Left ventricle myocardium inferior (tissue), 1 donor: ENCODE data around the gene SRSF2. TPM values are rescaled to one million over a fixed set of nuclear protein-coding genes. Genes with fewer than 3 reads are reported as not detected.

ENCODE experiments used
- DNase-seq: peaks from one replicate; pipeline ENCODE4 v3.0.0-alpha.2; 2020
- H3K27ac ChIP-seq: fragments of 200-600 bp; replicated peaks from 2 replicates; pipeline ENCODE4 v1.8.0; 2021
- H3K27me3 ChIP-seq: fragments of 200-600 bp; 2 replicates; pipeline ENCODE4 v1.8.0; 2021; ENCODE audit warnings: low read depth
- H3K36me3 ChIP-seq: fragments of 200-600 bp; 2 replicates; pipeline ENCODE4 v1.8.0; 2021
- H3K4me1 ChIP-seq: fragments of 200-600 bp; 2 replicates; pipeline ENCODE4 v1.8.0; 2021
- H3K4me3 ChIP-seq: fragments of 200-600 bp; 2 replicates; pipeline ENCODE4 v1.8.0; 2021; ENCODE audit warnings: mild to moderate bottlenecking, moderate library complexity
- H3K9me3 ChIP-seq: fragments of 200-600 bp; replicated peaks from 2 replicates; pipeline ENCODE4 v1.8.0; 2021
- intact Hi-C: fragments of 100-400 bp; cut with micrococcal nuclease; formaldehyde crosslinking; loops from one replicate; pipeline ENCODE4 v1.11.0; 2022
- total RNA-seq: library from RNA; stranded (reverse); fragmentation: NEBNext Ultra II Directional; extraction: Animal tissue kit (Norgen Biotek cat#: 25700); gene quantifications from one replicate; pipeline ENCODE4 v1.2.1, GENCODE V29; 2021
- TF ChIP-seq, protein P1 (sequence below): fragments of 200-600 bp; IDR thresholded peaks from 2 replicates; pipeline ENCODE4 v1.8.0; 2021; ENCODE audit warnings: antibody characterized with exemption, mild to moderate bottlenecking, borderline replicate concordance
- donor health status: DM: no; HTN: yes; CAD: no; lungs with severe emphysema.

Gene SRSF2
- total RNA-seq, 1 donor from 2014 or later = 78.5 TPM

- H3K27me3 ChIP-seq = no peaks in the 10 kb centered on the region
- intact Hi-C loops = no loop called here
- H3K27ac ChIP-seq = peak overlapping the region; percentile 98
- H3K36me3 ChIP-seq = no peaks in the 10 kb centered on the region
- DNase-seq = no peak
- TF ChIP-seq, protein P1, sequence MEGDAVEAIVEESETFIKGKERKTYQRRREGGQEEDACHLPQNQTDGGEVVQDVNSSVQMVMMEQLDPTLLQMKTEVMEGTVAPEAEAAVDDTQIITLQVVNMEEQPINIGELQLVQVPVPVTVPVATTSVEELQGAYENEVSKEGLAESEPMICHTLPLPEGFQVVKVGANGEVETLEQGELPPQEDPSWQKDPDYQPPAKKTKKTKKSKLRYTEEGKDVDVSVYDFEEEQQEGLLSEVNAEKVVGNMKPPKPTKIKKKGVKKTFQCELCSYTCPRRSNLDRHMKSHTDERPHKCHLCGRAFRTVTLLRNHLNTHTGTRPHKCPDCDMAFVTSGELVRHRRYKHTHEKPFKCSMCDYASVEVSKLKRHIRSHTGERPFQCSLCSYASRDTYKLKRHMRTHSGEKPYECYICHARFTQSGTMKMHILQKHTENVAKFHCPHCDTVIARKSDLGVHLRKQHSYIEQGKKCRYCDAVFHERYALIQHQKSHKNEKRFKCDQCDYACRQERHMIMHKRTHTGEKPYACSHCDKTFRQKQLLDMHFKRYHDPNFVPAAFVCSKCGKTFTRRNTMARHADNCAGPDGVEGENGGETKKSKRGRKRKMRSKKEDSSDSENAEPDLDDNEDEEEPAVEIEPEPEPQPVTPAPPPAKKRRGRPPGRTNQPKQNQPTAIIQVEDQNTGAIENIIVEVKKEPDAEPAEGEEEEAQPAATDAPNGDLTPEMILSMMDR = no peak
- peak overlapping the region; percentile 30 for H3K4me3 ChIP-seq
- peaks cover 100% of the 10 kb centered on the region for H3K4me1 ChIP-seq
- H3K9me3 ChIP-seq = no peaks in the 10 kb centered on the region
Measured at GRCh38 chr17:76697702-76698465, 39.2 kb downstream of the SRSF2 start.

- H3K4me3 ChIP-seq = peak overlapping the region; percentile 30
- no peaks in the 10 kb centered on the region for H3K36me3 ChIP-seq
- peaks cover 100% of the 10 kb centered on the region for H3K4me1 ChIP-seq
- peak overlapping the region; percentile 98 for H3K27ac ChIP-seq
- peak; percentile 73 for DNase-seq
- no peaks in the 10 kb centered on the region for H3K9me3 ChIP-seq
- intact Hi-C loops = no loop called here
- H3K27me3 ChIP-seq = no peaks in the 10 kb centered on the region
- TF ChIP-seq, protein P1 = no peak
Measured at GRCh38 chr17:76696763-76697701, 40.1 kb downstream of the SRSF2 start.

GRCh38 chr17:76695059-76695831 lies 41.9 kb downstream of the SRSF2 start:
- peaks cover 100% of the 10 kb centered on the region for H3K4me1 ChIP-seq
- intact Hi-C loops = no loop called here
- TF ChIP-seq, protein P1 = no peak

DNA sequence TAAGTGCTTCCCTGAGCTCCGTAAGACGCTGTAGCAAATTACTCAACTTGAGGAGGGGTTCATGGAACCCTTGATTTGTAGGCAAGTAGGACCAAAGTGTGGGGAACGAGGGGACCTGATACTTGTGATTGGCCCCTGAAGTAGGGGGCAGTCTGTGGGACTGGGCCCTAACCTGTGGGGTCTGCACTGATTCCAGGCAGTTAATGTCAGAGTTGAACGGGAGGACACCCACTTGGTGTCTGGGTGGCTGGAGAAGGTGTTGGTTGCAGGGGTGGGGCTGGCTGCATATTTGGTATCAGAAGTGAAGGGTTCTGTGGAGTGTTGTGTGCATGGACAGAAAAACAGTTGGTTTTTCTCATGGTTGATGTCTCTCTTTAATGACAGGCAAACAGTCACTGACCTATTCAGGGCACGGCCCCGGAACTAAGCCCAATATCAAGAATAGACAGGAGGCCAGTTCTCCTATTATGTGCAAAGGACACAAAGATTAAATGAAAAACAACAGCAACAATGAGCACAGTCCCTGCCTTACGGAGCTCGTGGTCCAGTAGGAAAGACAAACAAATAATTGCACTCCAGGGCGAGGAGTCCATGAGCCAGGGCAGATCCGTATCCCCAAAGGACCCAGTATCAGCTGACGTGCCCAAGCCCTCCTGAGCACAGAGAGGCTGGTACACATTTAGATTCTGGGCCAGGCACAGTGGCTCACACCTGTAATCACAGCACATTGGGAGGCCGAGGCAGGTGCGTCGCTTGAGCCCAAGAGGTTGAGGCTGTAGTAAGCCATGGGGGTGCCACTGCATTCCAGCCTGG lies 45.5 kb downstream of the SRSF2 start:
- intact Hi-C loops = no loop called here
- H3K4me3 ChIP-seq = peak overlapping the region; percentile 13
- no peaks in the 10 kb centered on the region for H3K9me3 ChIP-seq
- peak overlapping the region; percentile 98 for H3K27ac ChIP-seq
- H3K27me3 ChIP-seq = no peaks in the 10 kb centered on the region
- peaks cover 6% of the 10 kb centered on the region for H3K36me3 ChIP-seq
- TF ChIP-seq, protein P1 = no peak
- no peak for DNase-seq
- H3K4me1 ChIP-seq = peaks cover 100% of the 10 kb centered on the region

More at GRCh38 chr17:76695059-76695831, 41.9 kb downstream of the SRSF2 start:
- Histone ChIP-seq H3K27ac (peak overlapping the region; percentile 98), H3K36me3 (no peaks in the 10 kb centered on the region), H3K9me3 (no peaks in the 10 kb centered on the region), H3K4me3 (no peak overlapping the region), H3K27me3 (no peaks in the 10 kb centered on the region)
- no peak for DNase-seq
